IMR-90 (cell line): ENCODE measurements around the gene ARHGAP15. TPM values are rescaled to one million over a fixed set of nuclear protein-coding genes. Genes with fewer than 3 reads are reported as not detected.

Experiments
- ATAC-seq: fragments of 200-7000 bp; cut with Tn5 transposase; 2 replicates; pipeline ENCODE4 v1.9.1; 2020; ENCODE audit warnings: low read depth, mild to moderate bottlenecking, moderate library complexity
- BruUV-seq: library from RNA; stranded (reverse); fragments of 400-500 nt; replicated peaks from 2 replicates; lab custom pipeline; 2021; lab: Mats Ljungman, UMichigan
- CTCF ChIA-PET: fragments of 300-600 bp; formaldehyde crosslinking; extraction: SDS; loops from one replicate; lab custom pipeline; 2021; ENCODE audit warnings: antibody characterized with exemption; lab: Yijun Ruan, JAX
- POLR2A ChIA-PET: fragments of 300-600 bp; sonication (Branson Sonifier 250); formaldehyde crosslinking; loops from one replicate; lab custom pipeline; 2022; ENCODE audit warnings: antibody characterized with exemption; ENCODE audit not compliant: unreplicated experiment; lab: Charles Lee
- DNase-seq: peaks from one replicate; pipeline ENCODE4 v3.0.0; 2013
- H2AFZ ChIP-seq: replicated peaks from 2 replicates; pipeline ENCODE3; 2013; ENCODE audit warnings: low read length, mild to moderate bottlenecking; ENCODE audit not compliant: poor library complexity
- H2AK5ac ChIP-seq: 2 replicates; pipeline ENCODE4 v1.6.1; 2013; ENCODE audit warnings: low read depth, low read length, inconsistent platforms
- H2AK9ac ChIP-seq: replicated peaks from 2 replicates; pipeline ENCODE3; 2013; ENCODE audit warnings: mild to moderate bottlenecking, low read depth, low read length, moderate library complexity; ENCODE audit not compliant: poor library complexity
- H2BK120ac ChIP-seq: 2 replicates; pipeline ENCODE4 v1.6.1; 2013; ENCODE audit warnings: low read depth, low read length, inconsistent platforms
- H2BK15ac ChIP-seq: 3 replicates; pipeline ENCODE4 v1.6.1; 2013; ENCODE audit warnings: low read depth, low read length, inconsistent platforms
- H2BK20ac ChIP-seq: 2 replicates; pipeline ENCODE4 v1.6.1; 2013; ENCODE audit warnings: low read depth, mild to moderate bottlenecking, inconsistent platforms, low read length, moderate library complexity
- H2BK5ac ChIP-seq: 2 replicates; pipeline ENCODE4 v1.6.1; 2013; ENCODE audit warnings: mild to moderate bottlenecking, low read depth, low read length, inconsistent platforms; ENCODE audit not compliant: poor library complexity, severe bottlenecking
- H3K14ac ChIP-seq: replicated peaks from 2 replicates; pipeline ENCODE4 v1.6.1; 2013; ENCODE audit warnings: low read depth, low read length, inconsistent platforms
- H3K18ac ChIP-seq: 2 replicates; pipeline ENCODE4 v1.6.1; 2013; ENCODE audit warnings: low read depth, low read length, control low read depth
- H3K23ac ChIP-seq: 2 replicates; pipeline ENCODE4 v1.6.1; 2013; ENCODE audit warnings: low read depth, low read length, inconsistent platforms
- H3K27ac ChIP-seq: 2 replicates; pipeline ENCODE4 v1.5.1; 2013; ENCODE audit warnings: mild to moderate bottlenecking, control low read depth, low read length; ENCODE audit not compliant: insufficient read depth
- H3K27me3 ChIP-seq: 2 replicates; pipeline ENCODE4 v1.6.1; 2013; ENCODE audit warnings: low read length; ENCODE audit not compliant: control insufficient read depth, insufficient read depth
- H3K36me3 ChIP-seq: 2 replicates; pipeline ENCODE4 v1.6.1; 2013; ENCODE audit warnings: low read length, mixed read lengths; ENCODE audit not compliant: control insufficient read depth, insufficient read depth
- H3K4ac ChIP-seq: 2 replicates; pipeline ENCODE4 v1.6.1; 2013; ENCODE audit warnings: low read depth, low read length, inconsistent platforms
- H3K4me1 ChIP-seq: 2 replicates; pipeline ENCODE4 v1.6.1; 2013; ENCODE audit warnings: low read length, mixed read lengths; ENCODE audit not compliant: control insufficient read depth, insufficient read depth
- H3K4me2 ChIP-seq: 2 replicates; pipeline ENCODE4 v1.6.1; 2013; ENCODE audit warnings: low read depth, mild to moderate bottlenecking, control low read depth, low read length, moderate library complexity
- H3K4me3 ChIP-seq: 2 replicates; pipeline ENCODE4 v1.5.1; 2013; ENCODE audit warnings: low read depth, mild to moderate bottlenecking, control low read depth, low read length, moderate library complexity; ENCODE audit not compliant: insufficient read depth
- H3K56ac ChIP-seq: 2 replicates; pipeline ENCODE4 v1.6.1; 2013; ENCODE audit warnings: low read length, inconsistent platforms; ENCODE audit not compliant: insufficient read depth; ENCODE audit errors: extremely low read depth
- H3K79me1 ChIP-seq, 2 experiments: 2 replicates each; pipeline ENCODE4 v1.6.1; 2013; ENCODE audit warnings: low read length in 2 of 2, inconsistent platforms in 1 of 2, low read depth in 1 of 2
- H3K9ac ChIP-seq: 2 replicates; pipeline ENCODE4 v1.6.1; 2013; ENCODE audit warnings: low read depth, low read length, control low read depth
- H3K9me1 ChIP-seq: 2 replicates; pipeline ENCODE4 v1.6.1; 2013; ENCODE audit warnings: low read length, inconsistent platforms; ENCODE audit not compliant: insufficient read depth
- H3K9me3 ChIP-seq: 2 replicates; pipeline ENCODE4 v1.6.1; 2013; ENCODE audit warnings: low read length; ENCODE audit not compliant: control insufficient read depth, insufficient read depth
- H4K20me1 ChIP-seq: 2 replicates; pipeline ENCODE4 v1.6.1; 2013; ENCODE audit warnings: low read length, inconsistent platforms; ENCODE audit not compliant: insufficient read depth
- H4K5ac ChIP-seq: 2 replicates; pipeline ENCODE4 v1.6.1; 2013; ENCODE audit warnings: mild to moderate bottlenecking, low read depth, low read length, control low read depth
- H4K8ac ChIP-seq, 2 experiments: 2 replicates each; pipeline ENCODE4 v1.6.1; 2013; ENCODE audit warnings: low read depth in 2 of 2, low read length in 2 of 2, control low read depth in 1 of 2, inconsistent platforms in 1 of 2
- H4K91ac ChIP-seq: 2 replicates; pipeline ENCODE4 v1.6.1; 2013; ENCODE audit warnings: low read depth, low read length, inconsistent platforms; ENCODE audit not compliant: insufficient read depth
- CEBPB ChIP-seq: IDR thresholded peaks from 2 replicates; pipeline ENCODE4 v1.6.1; 2012; ENCODE audit warnings: low read depth, low read length, improper control_type of control experiment
- CHD1 ChIP-seq: IDR thresholded peaks from 2 replicates; pipeline ENCODE4 v1.6.1; 2012; ENCODE audit warnings: low read depth, low read length, improper control_type of control experiment
- WGBS, 2 experiments: methylation state at CpG; one replicate each; pipeline versions ENCODE4 v1.1.5 to v1.1.7; 2013; ENCODE audit warnings: missing lambda C conversion rate in 2 of 2; ENCODE audit not compliant: insufficient read length in 1 of 2; ENCODE audit errors: extremely low coverage in 2 of 2; 5-methylcytosine and 5-hydroxymethylcytosine counted together
- dilution Hi-C: fragments of 300-500 bp; cut with HindIII; formaldehyde crosslinking; loops from one replicate; pipeline ENCODE4 v1.14.3; 2018; ENCODE audit warnings: low sequenced_read_pairs; ENCODE audit not compliant: unreplicated experiment
- in situ Hi-C: fragments of 300-500 bp; cut with MboI; formaldehyde crosslinking; loops from 3 replicates; pipeline ENCODE4 v1.14.3; 2019; ENCODE audit warnings: low sequenced_read_pairs, inconsistent platforms, mixed read lengths
- intact Hi-C: fragments of 100-400 bp; cut with micrococcal nuclease; formaldehyde crosslinking; loops from 2 replicates; pipeline ENCODE4 v1.10.0; 2022
- polyA plus RNA-seq, 3 experiments: library from polyadenylated mRNA; depleted of rRNA; stranded (reverse); fragments of >200 nt; gene quantifications; 2 replicates each; pipeline ENCODE4 v1.2.3, GENCODE V29; 2012; ENCODE audit warnings: low replicate concordance in 1 of 3
- total RNA-seq: library from RNA; depleted of rRNA; stranded (reverse); fragments of >200 nt; gene quantifications from 2 replicates; pipeline ENCODE4 v1.2.3, GENCODE V29; 2012

ARHGAP15 gene
- total and polyA plus RNA-seq, 2 of the 4 experiments (the other 2 are of a cell fraction), result not detected

GRCh38 chr2:143807671-143808070 is 678.5 kb downstream of the ARHGAP15 start:
- H3K36me3 ChIP-seq, result no peaks in the 10 kb centered on the region
- H3K27ac ChIP-seq, result peak overlapping the region; percentile 33; the same call in 1 of the 2 replicates
- no peak overlapping the region for H3K4me3 ChIP-seq
- H2BK120ac ChIP-seq, result peak overlapping the region; percentile 50
- peak overlapping the region; percentile 35 for H2BK20ac ChIP-seq
- H3K18ac ChIP-seq, result peak overlapping the region; percentile 30; the same call in 1 of the 2 replicates
- no peak overlapping the region for H3K9ac ChIP-seq
- peak overlapping the region; percentile 44; the same call in 1 of the 2 replicates for H3K4ac ChIP-seq
- H2BK5ac ChIP-seq, result no peak overlapping the region
- H2AFZ ChIP-seq, result no peak overlapping the region
- ATAC-seq, result no peak; the same call in 1 of the 2 replicates
- peaks cover 17% of the 10 kb centered on the region for H3K4me1 ChIP-seq
- dilution Hi-C loops, result no loop called here
- in situ Hi-C loops, result no loop called here
- intact Hi-C loops, result loop anchor here (10.0 kb wide), 1 partner anchor 707 kb away; no protein-coding TSS in a partner anchor
- no peak for TF ChIP-seq CHD1
- TF ChIP-seq CEBPB, result peak; percentile 97
- ChIA-PET CTCF (interaction anchor here (0.5 kb wide), 1 partner anchor 16 kb away, joined by 3 read pairs; no protein-coding TSS in a partner anchor), POLR2A (no interaction called here)
- no peaks in the 10 kb centered on the region for H3K9me3 ChIP-seq
- H4K91ac ChIP-seq, result peak overlapping the region; percentile 12; the same call in 1 of the 2 replicates
- H3K9me1 ChIP-seq, result peaks cover 17% of the 10 kb centered on the region
- peak overlapping the region; percentile 83; the same call in 1 of the 2 replicates for H2AK5ac ChIP-seq
- H3K27me3 ChIP-seq, result no peaks in the 10 kb centered on the region
- no peak for DNase-seq
- peak overlapping the region; percentile 38; the same call in 1 of the 2 replicates for H4K5ac ChIP-seq
- no peak overlapping the region for H2AK9ac ChIP-seq
- BruUV-seq, result no TSS peak
- WGBS, 2 experiments, result no CpG with 5 or more reads among the region's 1 CpG
- H4K20me1 ChIP-seq, result no peaks in the 10 kb centered on the region
- H3K14ac ChIP-seq, result peak overlapping the region; percentile 61
- no peaks in the 10 kb centered on the region for H3K79me1 ChIP-seq
- peak overlapping the region; percentile 92; the same call in 2 of the 3 replicates for H2BK15ac ChIP-seq
- no peak overlapping the region for H3K56ac ChIP-seq
- H4K8ac ChIP-seq, result peak overlapping the region in 1 of 2 experiments; percentile 14; a peak in 1 of 4 replicates
- no peak overlapping the region for H3K4me2 ChIP-seq
- 0 out of 2 replicates have a peak overlapping the region, but pooled peaks have one; percentile 10 for H3K23ac ChIP-seq
